GM12891 (cell line): ENCODE measurements around the gene PCSK5.

ENCODE experiments used
- DNase-seq: peaks from one replicate; pipeline ENCODE4 v3.0.0; 2011; ENCODE audit warnings: low spot score; ENCODE audit not compliant: insufficient read length
- FAIRE-seq: peaks from 2 replicates; lab custom pipeline; 2011; peaks lifted over from hg19 to GRCh38; lab: Jason Lieb, UNC
- PAX5 ChIP-seq: IDR thresholded peaks from 2 replicates; pipeline ENCODE4 v1.6.1; 2011; ENCODE audit warnings: low read length, moderate library complexity, mild to moderate bottlenecking; ENCODE audit not compliant: insufficient read depth, severe bottlenecking
- POLR2A ChIP-seq: IDR thresholded peaks from 2 replicates; pipeline ENCODE4 v1.6.1; 2011; ENCODE audit warnings: low read depth, low read length, control low read depth
- POLR2AphosphoS5 ChIP-seq: IDR thresholded peaks from 2 replicates; pipeline ENCODE4 v1.6.1; 2011; ENCODE audit warnings: low read depth, low read length, control low read depth
- POU2F2 ChIP-seq: IDR thresholded peaks from 2 replicates; pipeline ENCODE4 v1.6.1; 2011; ENCODE audit warnings: low read depth, mild to moderate bottlenecking, control low read depth, low read length, moderate library complexity
- SPI1 ChIP-seq: IDR thresholded peaks from 2 replicates; pipeline ENCODE4 v1.6.1; 2011; ENCODE audit warnings: low read depth, low read length, control low read depth
- TAF1 ChIP-seq: IDR thresholded peaks from 2 replicates; pipeline ENCODE4 v1.6.1; 2011; ENCODE audit warnings: low read depth, low read length, control low read depth

Gene PCSK5

DNA sequence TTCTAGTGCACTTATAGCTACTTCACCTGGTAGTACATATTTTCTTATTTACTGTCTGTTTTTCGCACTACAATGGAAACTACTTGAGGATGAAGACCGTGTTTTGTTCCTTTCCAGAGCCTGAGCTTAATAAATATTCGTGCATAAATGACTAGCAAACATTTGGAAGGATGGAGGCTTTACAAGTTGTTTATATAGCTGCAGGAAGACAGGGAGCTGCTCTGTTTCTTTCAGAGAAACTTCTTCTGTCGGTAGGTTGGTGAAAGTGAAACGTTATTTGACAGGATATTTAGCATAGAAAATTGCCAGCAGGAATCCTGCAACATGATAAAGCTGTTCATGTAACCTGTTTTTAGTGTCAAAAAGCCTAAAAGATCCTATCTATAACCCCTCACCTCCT, 210.6 kb downstream of the PCSK5 start:
- no peak for TF ChIP-seq TAF1
- TF ChIP-seq SPI1: no peak
- no peak for TF ChIP-seq POLR2A
- TF ChIP-seq POLR2AphosphoS5: no peak
- no peak for TF ChIP-seq POU2F2
- no peak for TF ChIP-seq PAX5
- DNase-seq (no peak), FAIRE-seq (no peak)

DNA sequence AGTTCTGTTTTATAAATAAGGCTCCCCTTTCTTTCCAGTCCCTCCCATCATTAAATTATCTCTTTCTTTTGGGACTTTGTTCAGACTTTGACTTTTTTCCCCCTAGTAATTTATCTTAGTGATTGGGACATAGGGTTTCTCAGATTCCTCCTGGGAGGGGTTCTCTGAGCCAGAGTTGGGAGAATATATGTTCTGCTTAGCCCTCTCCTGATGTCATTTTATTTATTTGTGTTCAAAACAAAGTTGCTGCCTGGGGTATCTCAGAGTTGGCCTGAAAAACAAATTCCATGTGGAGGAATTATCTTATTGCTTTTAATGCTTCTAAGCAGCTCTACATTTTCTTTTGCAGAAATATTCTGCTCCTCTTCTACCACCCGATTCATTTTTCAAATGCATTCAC, 211.0 kb downstream of the PCSK5 start:
- no peak for TF ChIP-seq POLR2A

GRCh38 chr9:76101947-76102346, 211.5 kb downstream of the PCSK5 start:
- DNase-seq: no peak
- TF ChIP-seq POLR2AphosphoS5: no peak
- no peak for TF ChIP-seq POLR2A
- TF ChIP-seq POU2F2: no peak
- no peak for TF ChIP-seq TAF1
- no peak for TF ChIP-seq SPI1
- TF ChIP-seq PAX5: no peak
- FAIRE-seq: no peak

More for the DNA sequence above, 211.0 kb downstream of the PCSK5 start:
- DNase-seq (no peak), FAIRE-seq (no peak)

GRCh38 chr9:76103531-76104315, 213.2 kb downstream of the PCSK5 start:
- no peak for FAIRE-seq
- no peak for TF ChIP-seq PAX5
- TF ChIP-seq TAF1: no peak
- no peak for TF ChIP-seq POLR2AphosphoS5
- no peak for TF ChIP-seq POLR2A
- no peak for TF ChIP-seq SPI1
- no peak for TF ChIP-seq POU2F2
- DNase-seq: no peak

- DNase-seq: no peak
- no peak for FAIRE-seq
- TF ChIP-seq PAX5 (no peak), TAF1 (no peak), POLR2AphosphoS5 (no peak), POU2F2 (no peak), SPI1 (no peak), POLR2A (no peak)
These were observed 217.0 kb downstream of the PCSK5 start for GRCh38 chr9:76107482-76107881.

DNA sequence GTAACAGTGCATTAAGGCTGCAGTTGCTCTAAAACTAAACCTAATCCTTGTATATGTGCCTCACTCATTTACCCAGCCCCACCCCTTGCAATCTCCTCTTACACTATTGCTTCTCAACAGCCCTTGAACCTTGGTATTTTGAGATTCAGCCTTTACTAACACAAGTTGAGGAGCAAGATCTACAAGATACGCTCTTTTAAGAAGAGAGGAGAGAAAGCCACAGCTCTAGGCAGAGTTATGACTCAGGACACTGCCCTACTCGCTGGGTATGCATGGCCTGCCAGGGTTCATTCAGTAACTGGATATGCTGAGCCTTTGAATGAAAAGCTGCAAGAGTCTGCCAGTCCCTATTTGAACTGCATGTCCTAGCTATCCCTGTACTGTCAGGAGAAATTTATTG, 219.5 kb downstream of the PCSK5 start:
- DNase-seq (no peak), FAIRE-seq (no peak)
- TF ChIP-seq TAF1: no peak
- TF ChIP-seq SPI1: no peak
- no peak for TF ChIP-seq POLR2A
- no peak for TF ChIP-seq PAX5
- TF ChIP-seq POLR2AphosphoS5: no peak
- TF ChIP-seq POU2F2: no peak

DNA sequence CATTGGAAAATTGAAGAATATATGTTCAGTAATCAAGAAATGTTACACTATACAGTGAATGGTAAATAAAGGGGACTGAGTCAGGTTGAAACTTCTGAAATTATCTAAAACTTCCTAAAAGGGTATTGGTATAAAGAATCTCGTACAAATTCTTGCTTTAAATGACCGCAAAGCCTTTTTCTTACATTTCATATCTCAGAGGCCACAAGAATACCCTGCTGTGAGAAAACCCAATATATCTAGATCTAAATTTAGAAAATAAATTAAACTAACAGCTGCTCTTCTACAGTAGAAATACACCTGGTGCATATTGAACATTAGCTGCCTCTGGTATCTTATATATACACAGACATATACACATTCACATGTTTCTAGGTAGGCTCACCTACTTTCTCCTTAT, 221.7 kb downstream of the PCSK5 start:
- FAIRE-seq (no peak), DNase-seq (no peak)
- no peak for TF ChIP-seq POLR2A
- no peak for TF ChIP-seq PAX5
- TF ChIP-seq SPI1: no peak
- TF ChIP-seq POLR2AphosphoS5: no peak
- no peak for TF ChIP-seq POU2F2
- no peak for TF ChIP-seq TAF1

DNA sequence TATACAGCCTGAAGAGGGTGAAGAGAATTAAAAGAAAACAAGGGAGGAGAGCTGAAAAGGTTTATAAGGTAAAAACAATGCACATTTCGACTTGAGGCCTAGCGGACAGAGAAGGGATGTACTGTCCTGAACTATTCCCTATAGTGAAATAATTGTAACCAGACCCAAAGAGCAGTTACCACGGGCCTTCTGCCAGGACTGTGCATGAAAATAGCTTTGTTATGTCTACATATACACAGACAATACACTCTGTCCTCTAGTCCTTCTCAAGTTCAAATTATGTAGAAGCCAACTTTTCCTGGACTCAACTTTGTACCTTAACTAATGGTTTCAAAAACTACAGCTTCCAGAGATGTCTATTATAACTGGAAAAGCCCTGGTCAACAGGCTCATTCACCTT, 223.7 kb downstream of the PCSK5 start:
- DNase-seq: no peak
- no peak for TF ChIP-seq PAX5
- no peak for TF ChIP-seq POLR2A
- TF ChIP-seq POU2F2: no peak
- TF ChIP-seq POLR2AphosphoS5: no peak
- TF ChIP-seq TAF1: no peak
- no peak for TF ChIP-seq SPI1
- no peak for FAIRE-seq

- FAIRE-seq: no peak
- DNase-seq: no peak
These were observed 224.9 kb downstream of the PCSK5 start for GRCh38 chr9:76115396-76115795.

DNA sequence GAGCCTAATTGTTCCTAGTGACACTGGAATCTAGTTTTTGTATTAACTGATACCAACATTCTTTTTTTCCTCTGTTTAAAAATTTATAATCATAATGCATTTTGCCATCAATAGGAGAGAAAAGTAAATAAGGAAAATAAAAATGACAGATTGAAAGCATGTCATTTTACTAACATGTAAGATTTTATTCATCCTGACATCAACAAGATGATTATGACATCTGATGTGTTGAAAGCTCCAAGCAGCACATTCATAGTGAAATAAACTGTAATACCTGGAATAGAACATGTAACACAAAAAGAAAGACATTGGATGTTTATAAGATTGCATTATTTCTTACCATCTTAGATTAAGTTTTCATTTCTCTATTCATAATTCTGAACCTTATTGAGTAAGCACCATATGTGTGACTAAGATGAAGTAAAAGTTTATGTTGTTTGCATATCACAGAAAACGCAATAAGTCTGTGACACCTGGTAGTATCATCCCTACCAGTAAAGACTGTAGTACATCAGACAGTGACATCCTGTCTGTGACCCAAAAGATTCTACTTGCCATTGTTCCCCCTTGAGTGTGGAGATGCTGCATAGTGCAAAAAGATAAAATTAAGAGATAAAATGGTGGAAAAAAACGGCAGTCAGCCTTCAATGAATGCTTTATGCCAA, 225.6 kb downstream of the PCSK5 start:
- DNase-seq (no peak), FAIRE-seq (no peak)
- TF ChIP-seq PAX5 (no peak), SPI1 (no peak), POU2F2 (no peak), POLR2A (no peak), TAF1 (no peak)

More at GRCh38 chr9:76115396-76115795, 224.9 kb downstream of the PCSK5 start:
- TF ChIP-seq POU2F2: no peak
- TF ChIP-seq POLR2A: no peak
- no peak for TF ChIP-seq PAX5
- no peak for TF ChIP-seq POLR2AphosphoS5
- TF ChIP-seq TAF1: no peak
- no peak for TF ChIP-seq SPI1
